Keratinocyte (primary cell): ENCODE results near the gene STRBP. TPM values are rescaled to one million over a fixed set of nuclear protein-coding genes. Genes with fewer than 3 reads are reported as not detected.

Experiments
- DNase-seq: peaks from one replicate; pipeline ENCODE4 v3.0.0-alpha.2; 2011; ENCODE audit warnings: low read depth, missing footprints, low spot score
- FAIRE-seq: peaks from 2 replicates; lab custom pipeline; 2011; peaks lifted over from hg19 to GRCh38; lab: Jason Lieb, UNC
- H2AFZ ChIP-seq: 2 replicates; pipeline ENCODE4 v1.6.0; 2012; ENCODE audit warnings: low read length, control low read depth, inconsistent platforms; ENCODE audit not compliant: control insufficient read depth
- H3K27ac ChIP-seq: 2 replicates; pipeline ENCODE4 v1.5.1; 2011; ENCODE audit warnings: low read length; ENCODE audit not compliant: control insufficient read depth, insufficient read depth
- H3K27me3 ChIP-seq: 3 replicates; pipeline ENCODE4 v1.6.0; 2011; ENCODE audit warnings: low read length; ENCODE audit not compliant: control insufficient read depth, insufficient read depth; ENCODE audit errors: extremely low read depth
- H3K36me3 ChIP-seq, 2 experiments: 2 replicates in 1 of 2; 3 replicates in 1 of 2; pipeline ENCODE4 v1.5.1; 2011; ENCODE audit warnings: low read length in 2 of 2, mild to moderate bottlenecking in 1 of 2; ENCODE audit not compliant: control insufficient read depth in 2 of 2, insufficient read depth in 2 of 2; ENCODE audit errors: extremely low read depth in 1 of 2
- H3K4me1 ChIP-seq: 3 replicates; pipeline ENCODE4 v1.5.1; 2011; ENCODE audit warnings: low read length; ENCODE audit not compliant: control insufficient read depth, insufficient read depth; ENCODE audit errors: extremely low read depth
- H3K4me2 ChIP-seq: 3 replicates; pipeline ENCODE4 v1.6.0; 2011; ENCODE audit warnings: low read depth, low read length; ENCODE audit not compliant: control insufficient read depth, insufficient read depth; ENCODE audit errors: extremely low read depth
- H3K4me3 ChIP-seq, 3 experiments: fragments of 200-600 bp in 1 of 3; sonication (generic) in 1 of 3; 2 replicates in 2 of 3; 3 replicates in 1 of 3; pipeline ENCODE4 v1.5.1; 2011 to 2016; ENCODE audit warnings: low read length in 3 of 3, mild to moderate bottlenecking in 3 of 3, control low read depth in 2 of 3, inconsistent platforms in 1 of 3, low read depth in 1 of 3, mixed read lengths in 1 of 3, mixed run types in 1 of 3, moderate library complexity in 1 of 3; ENCODE audit not compliant: control insufficient read depth in 2 of 3, insufficient read depth in 2 of 3; ENCODE audit errors: extremely low read depth in 1 of 3
- H3K79me2 ChIP-seq: 2 replicates; pipeline ENCODE4 v1.6.0; 2012; ENCODE audit warnings: low read length; ENCODE audit not compliant: control insufficient read depth, insufficient read depth
- H3K9ac ChIP-seq: 3 replicates; pipeline ENCODE4 v1.6.0; 2011; ENCODE audit warnings: low read length; ENCODE audit not compliant: control insufficient read depth, insufficient read depth; ENCODE audit errors: extremely low read depth
- H3K9me1 ChIP-seq: 3 replicates; pipeline ENCODE4 v1.6.0; 2011; ENCODE audit warnings: low read length; ENCODE audit not compliant: control insufficient read depth, insufficient read depth; ENCODE audit errors: extremely low read depth
- H3K9me3 ChIP-seq: 2 replicates; pipeline ENCODE4 v1.5.1; 2012; ENCODE audit warnings: low read depth, low read length; ENCODE audit not compliant: control insufficient read depth
- H4K20me1 ChIP-seq: 3 replicates; pipeline ENCODE4 v1.6.0; 2011; ENCODE audit warnings: low read length; ENCODE audit not compliant: control insufficient read depth, insufficient read depth; ENCODE audit errors: extremely low read depth
- EZH2 ChIP-seq: IDR thresholded peaks from one replicate; pipeline ENCODE4 v1.6.1; 2012; ENCODE audit warnings: inconsistent platforms, mild to moderate bottlenecking, low read length, moderate library complexity
- dilution Hi-C: fragments of 300-500 bp; cut with MboI; formaldehyde crosslinking; loops from one replicate; pipeline ENCODE4 v1.7.0; 2020; ENCODE audit warnings: low sequenced_read_pairs; ENCODE audit not compliant: extremely low pct_ligation_motif_present
- polyA plus RNA-seq, 5 experiments: library from polyadenylated mRNA; depleted of rRNA in 3 of 5; stranded (reverse) in 3 of 5; stranded (forward) in 1 of 5; unstranded in 1 of 5; fragments of >200 nt; gene quantifications; 1 replicate in 1 of 5; 2 replicates in 3 of 5; 3 replicates in 1 of 5; pipeline versions ENCODE4 v1.2.1 to v1.2.3, GENCODE V29; 2011 to 2012; ENCODE audit warnings: missing spikeins in 2 of 5, low read depth in 1 of 5, low replicate concordance in 1 of 5
- TF ChIP-seq, protein P1 (sequence below), 3 experiments: IDR thresholded peaks in 1 of 3; conservative IDR thresholded peaks in 1 of 3; optimal IDR thresholded peaks in 1 of 3; 2 replicates in 2 of 3; 3 replicates in 1 of 3; pipeline versions ENCODE3 to v1.5.1; 2011; ENCODE audit warnings: low read length in 3 of 3, mild to moderate bottlenecking in 3 of 3, moderate library complexity in 2 of 3, control low read depth in 1 of 3, inconsistent platforms in 1 of 3; ENCODE audit not compliant: insufficient read depth in 2 of 3; ENCODE audit errors: extremely low read depth in 1 of 3

Gene STRBP
- polyA plus RNA-seq, 1 donor (not counting 4 experiments of a cell fraction or from before 2014, with no cell fraction given) = 11.3 TPM

DNA sequence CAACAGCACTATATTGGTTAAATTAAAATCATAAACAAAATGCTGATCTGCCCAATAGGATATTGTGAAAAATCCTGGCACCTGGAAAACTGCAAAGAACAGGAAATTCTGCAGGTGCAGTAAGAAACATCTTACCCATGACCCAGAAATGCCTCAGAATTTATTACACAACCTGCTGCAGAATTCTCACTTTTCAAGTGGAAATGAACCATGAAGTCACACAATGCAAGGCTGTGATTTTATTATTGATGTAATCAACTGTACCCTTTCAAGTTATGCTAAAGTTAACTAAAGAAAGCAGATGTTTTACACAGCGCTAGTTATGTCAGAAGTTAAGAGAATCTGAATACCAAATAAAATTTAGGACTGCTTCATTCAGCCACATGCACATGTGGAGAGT lies 6.0 kb downstream of the STRBP start:
- H3K4me3 ChIP-seq = no peak overlapping the region
- DNase-seq (no peak), FAIRE-seq (no peak)
- H3K79me2 ChIP-seq = no peaks in the 10 kb centered on the region
- no peak for TF ChIP-seq EZH2
- TF ChIP-seq, protein P1, sequence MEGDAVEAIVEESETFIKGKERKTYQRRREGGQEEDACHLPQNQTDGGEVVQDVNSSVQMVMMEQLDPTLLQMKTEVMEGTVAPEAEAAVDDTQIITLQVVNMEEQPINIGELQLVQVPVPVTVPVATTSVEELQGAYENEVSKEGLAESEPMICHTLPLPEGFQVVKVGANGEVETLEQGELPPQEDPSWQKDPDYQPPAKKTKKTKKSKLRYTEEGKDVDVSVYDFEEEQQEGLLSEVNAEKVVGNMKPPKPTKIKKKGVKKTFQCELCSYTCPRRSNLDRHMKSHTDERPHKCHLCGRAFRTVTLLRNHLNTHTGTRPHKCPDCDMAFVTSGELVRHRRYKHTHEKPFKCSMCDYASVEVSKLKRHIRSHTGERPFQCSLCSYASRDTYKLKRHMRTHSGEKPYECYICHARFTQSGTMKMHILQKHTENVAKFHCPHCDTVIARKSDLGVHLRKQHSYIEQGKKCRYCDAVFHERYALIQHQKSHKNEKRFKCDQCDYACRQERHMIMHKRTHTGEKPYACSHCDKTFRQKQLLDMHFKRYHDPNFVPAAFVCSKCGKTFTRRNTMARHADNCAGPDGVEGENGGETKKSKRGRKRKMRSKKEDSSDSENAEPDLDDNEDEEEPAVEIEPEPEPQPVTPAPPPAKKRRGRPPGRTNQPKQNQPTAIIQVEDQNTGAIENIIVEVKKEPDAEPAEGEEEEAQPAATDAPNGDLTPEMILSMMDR (optimal IDR thresholded peaks at IDR 0.05 in 1 of 3, IDR thresholded peaks at IDR 0.05 in 1 of 3, conservative IDR thresholded peaks at IDR 0.05 in 1 of 3; ENCODE audit: extremely low read depth in 1 of 3, insufficient read depth in 2 of 3, low read length in 3 of 3) = no peak
- dilution Hi-C loops = no loop called here
- no peaks in the 10 kb centered on the region for H3K4me1 ChIP-seq
- H3K9me3 ChIP-seq = no peaks in the 10 kb centered on the region
- no peaks in the 10 kb centered on the region for H4K20me1 ChIP-seq
- no peak overlapping the region for H2AFZ ChIP-seq
- no peaks in the 10 kb centered on the region for H3K9me1 ChIP-seq
- no peaks in the 10 kb centered on the region for H3K27me3 ChIP-seq
- H3K36me3 ChIP-seq = no peaks in the 10 kb centered on the region
- H3K9ac ChIP-seq = no peak overlapping the region
- no peak overlapping the region for H3K4me2 ChIP-seq
- no peak overlapping the region for H3K27ac ChIP-seq

DNA sequence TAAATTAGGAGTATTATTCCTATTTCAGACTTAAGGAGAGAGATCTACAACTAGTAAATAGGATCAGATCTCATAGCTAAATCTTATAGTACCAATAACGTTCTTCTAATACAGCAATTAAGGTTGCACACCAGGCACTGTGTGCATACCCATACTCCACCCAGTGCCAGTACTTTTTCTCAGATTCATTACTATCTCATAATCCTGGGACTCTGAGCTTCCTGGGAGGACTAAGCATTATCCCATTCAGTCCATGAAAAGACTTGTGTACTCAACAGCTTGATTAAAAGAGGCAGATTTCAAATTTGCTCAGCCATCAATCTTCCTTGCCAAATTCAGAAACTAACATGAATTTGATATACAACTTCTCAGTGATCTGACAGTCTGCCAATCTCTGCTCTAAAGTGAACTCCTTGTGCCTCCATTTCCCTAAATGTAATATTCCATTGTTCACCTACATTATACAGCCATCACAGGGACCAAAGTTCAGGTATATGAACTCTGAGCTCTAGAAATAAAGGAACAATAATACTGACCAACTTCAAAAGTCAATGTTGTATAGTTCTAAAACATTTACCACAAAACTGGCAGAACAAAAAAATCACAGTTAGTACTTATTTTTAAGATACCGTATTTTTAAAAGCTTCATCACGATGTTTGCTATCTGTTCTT lies 7.2 kb downstream of the STRBP start:
- no peak overlapping the region for H3K27ac ChIP-seq
- no peak overlapping the region for H3K9ac ChIP-seq
- TF ChIP-seq, protein P1 (optimal IDR thresholded peaks at IDR 0.05 in 1 of 3, IDR thresholded peaks at IDR 0.05 in 1 of 3, conservative IDR thresholded peaks at IDR 0.05 in 1 of 3; ENCODE audit: extremely low read depth in 1 of 3, insufficient read depth in 2 of 3, low read length in 3 of 3) = no peak
- TF ChIP-seq EZH2 = no peak
- H4K20me1 ChIP-seq = no peaks in the 10 kb centered on the region
- H3K36me3 ChIP-seq = no peaks in the 10 kb centered on the region
- H2AFZ ChIP-seq = no peak overlapping the region
- no peak overlapping the region for H3K4me2 ChIP-seq
- no peaks in the 10 kb centered on the region for H3K9me3 ChIP-seq
- no peak overlapping the region for H3K4me3 ChIP-seq
- no peaks in the 10 kb centered on the region for H3K79me2 ChIP-seq
- H3K9me1 ChIP-seq = no peaks in the 10 kb centered on the region
- H3K4me1 ChIP-seq = no peaks in the 10 kb centered on the region
- DNase-seq = no peak
- H3K27me3 ChIP-seq = no peaks in the 10 kb centered on the region
- no peak for FAIRE-seq
- dilution Hi-C loops = no loop called here
